Middle frontal gyrus (tissue), 1 donor: ENCODE results near the gene PAK5.
"Not testable (repeated sequence)": the region's sequence is repeated elsewhere in the genome, so short reads cannot be mapped to it uniquely, and the experiment has no call there.

Experiments used
- DNase-seq: peaks from one replicate; pipeline ENCODE4 v3.0.0-alpha.2; 2015; ENCODE audit warnings: low spot score; ENCODE audit errors: extremely low spot score

Gene PAK5

GRCh38 chr20:9686455-9686854 is 152.4 kb downstream of the PAK5 start:
- DNase-seq = no peak

- DNase-seq = no peak
Observed at GRCh38 chr20:9686001-9686400, 152.9 kb downstream of the PAK5 start.

GRCh38 chr20:9685011-9685410 is 153.9 kb downstream of the PAK5 start:
- DNase-seq = no peak

DNA sequence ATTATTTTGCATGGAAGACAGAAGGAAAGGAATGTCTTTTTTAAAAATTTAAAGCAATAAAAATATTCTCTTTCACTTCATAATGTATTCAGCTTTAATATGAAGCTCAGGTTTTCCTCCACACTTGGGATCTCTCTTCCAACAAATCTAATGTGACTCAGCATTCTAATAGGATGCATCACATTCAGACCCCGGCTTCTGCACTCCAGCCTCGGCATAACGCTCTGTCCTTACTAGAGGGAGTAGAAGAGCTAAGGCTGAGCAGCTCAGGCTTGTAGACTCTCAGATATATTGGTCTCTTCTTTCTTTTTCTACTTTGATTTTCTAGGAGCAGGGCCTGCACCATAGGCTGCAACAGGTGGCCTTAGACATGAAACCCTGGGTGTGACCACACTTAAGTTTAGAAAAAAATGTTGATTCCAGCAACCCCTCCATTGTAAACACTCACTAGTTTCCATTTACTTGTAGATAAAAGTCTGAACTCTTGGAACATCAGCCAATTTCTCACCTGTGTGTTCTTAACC is 161.7 kb downstream of the PAK5 start:
- DNase-seq = no peak

GRCh38 chr20:9672981-9673380 is 165.9 kb downstream of the PAK5 start:
- DNase-seq = no peak

DNA sequence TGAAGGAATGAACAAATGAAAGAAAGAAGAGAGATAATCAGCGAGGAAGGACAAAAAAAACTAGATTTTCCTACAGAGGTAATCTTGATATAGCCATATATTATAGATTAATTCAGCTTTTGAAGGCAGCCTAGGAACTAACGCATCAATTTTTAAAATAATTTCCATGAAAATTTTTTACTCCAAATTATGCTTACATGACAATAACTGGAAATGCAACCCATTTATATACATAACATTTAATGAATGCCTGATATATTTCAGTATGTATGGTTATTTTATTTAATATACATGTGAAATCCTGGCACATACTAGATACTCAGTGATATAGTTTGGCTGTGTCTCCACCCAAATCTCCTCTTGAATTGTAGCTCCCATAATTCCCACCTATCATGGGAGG is 166.8 kb downstream of the PAK5 start:
- DNase-seq = no peak

DNA sequence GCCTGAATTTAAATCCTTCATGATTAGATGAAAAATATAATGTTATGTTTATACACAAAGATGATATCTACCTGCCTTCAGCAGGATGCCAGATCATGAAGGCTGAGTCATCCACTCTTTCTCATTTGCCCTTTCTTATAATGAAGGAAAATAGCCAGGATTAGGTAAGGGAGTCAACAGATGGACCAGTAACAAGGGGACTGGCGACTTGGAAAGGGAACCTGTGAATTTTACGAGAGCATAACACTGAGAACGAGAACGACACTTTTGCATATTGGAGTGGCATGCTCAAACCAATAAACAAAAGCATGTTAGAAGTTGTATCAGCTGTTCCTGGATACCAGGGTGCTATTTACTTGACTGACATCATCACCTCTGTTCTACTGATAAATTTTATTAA is 170.5 kb downstream of the PAK5 start:
- no peak for DNase-seq

DNA sequence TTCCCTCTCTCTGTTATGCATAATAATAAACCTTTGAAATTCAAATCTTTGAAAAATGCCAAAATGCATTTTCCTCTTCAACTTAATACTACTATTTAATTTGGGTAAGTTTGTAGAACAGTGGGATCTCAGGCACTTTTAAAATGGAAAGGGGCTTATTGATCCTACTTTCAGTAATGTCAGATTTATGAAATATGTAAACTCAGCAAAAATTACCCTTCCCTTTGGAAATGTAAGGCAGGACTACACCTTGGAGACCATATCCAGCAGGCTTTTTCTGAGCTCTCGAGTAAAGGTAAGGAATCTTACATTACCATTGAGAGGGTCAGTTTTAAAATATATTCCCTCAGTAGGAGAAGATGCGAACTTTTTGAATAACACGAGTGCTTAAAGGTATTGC is 175.5 kb downstream of the PAK5 start:
- no peak for DNase-seq

DNA sequence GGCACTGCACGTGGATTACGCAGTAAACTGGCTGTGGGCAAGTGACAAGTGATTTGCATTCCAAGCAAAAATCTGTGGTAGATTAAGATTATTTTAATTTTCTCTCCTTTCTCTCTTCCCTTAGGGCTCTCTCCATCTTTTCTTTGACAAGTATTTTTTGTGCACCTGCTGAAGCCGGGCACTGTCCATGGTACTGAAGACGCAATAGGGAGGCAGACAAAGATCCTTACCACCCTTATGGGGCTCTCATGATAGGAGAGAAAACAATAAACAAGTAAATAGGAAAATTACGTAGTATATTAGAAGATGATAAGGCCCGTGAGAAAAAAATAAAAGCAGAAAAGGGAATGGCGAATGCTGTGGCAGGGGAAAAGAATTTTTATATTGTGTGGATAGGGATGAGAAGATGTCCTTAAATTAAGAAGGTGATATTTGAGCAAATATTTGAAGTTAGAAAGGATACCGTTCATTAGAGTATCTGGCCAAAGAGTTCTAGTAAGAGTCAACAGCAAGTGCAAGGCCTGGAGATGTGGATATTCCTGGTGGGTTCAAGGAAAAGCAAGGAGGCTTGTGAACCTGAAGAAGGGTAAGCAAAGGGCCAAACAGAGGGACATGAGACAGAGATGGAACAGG is 178.5 kb downstream of the PAK5 start:
- DNase-seq = no peak

- DNase-seq = no peak
Observed at GRCh38 chr20:9647741-9648140, 191.1 kb downstream of the PAK5 start.

DNA sequence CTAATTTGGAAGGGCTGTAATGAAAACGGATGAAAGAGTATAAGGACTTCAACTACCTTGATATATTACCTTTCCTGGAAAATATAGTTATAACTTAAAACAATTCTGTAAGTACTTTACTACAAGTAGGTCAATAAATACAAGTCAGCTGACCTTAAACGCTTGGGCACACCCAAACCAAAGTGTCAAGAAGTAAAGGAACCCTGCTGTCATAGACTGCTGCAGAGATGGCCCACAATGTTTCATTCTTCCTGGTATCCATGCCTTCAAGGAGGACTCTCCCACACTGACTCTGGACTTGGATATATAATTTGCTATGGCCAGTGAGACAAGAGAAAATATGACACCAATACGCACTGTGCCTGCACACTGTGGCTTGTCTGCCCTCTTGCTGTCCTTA is 192.5 kb downstream of the PAK5 start:
- DNase-seq = no peak

- no peak for DNase-seq
Observed at GRCh38 chr20:9642882-9643281, 196.0 kb downstream of the PAK5 start.

DNA sequence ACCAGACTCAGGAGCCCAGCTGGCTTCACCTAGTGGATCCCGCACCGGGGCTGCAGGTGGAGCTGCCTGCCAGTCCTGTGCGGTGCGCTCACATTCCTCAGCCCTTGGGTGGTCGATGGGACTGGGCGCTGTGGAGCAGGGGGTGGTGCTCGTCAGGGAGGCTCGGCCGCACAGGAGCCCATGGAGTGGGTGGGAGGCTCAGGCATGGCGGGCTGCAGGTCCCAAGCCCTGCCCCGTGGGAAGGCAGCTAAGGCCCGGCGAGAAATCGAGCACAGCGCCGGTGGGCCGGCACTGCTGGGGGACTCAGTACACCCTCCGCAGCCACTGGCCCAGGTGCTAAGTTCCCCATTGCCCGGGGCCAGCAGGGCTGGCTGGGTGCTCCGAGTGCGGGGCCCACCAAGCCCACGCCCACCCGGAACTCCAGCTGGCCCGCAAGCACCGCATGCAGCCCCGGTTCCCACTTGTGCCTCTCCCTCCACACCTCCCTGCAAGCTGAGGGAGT is 197.3 kb downstream of the PAK5 start:
- not testable (repeated sequence) for DNase-seq

- DNase-seq = no peak
Observed at GRCh38 chr20:9637889-9638288, 201.0 kb downstream of the PAK5 start.

GRCh38 chr20:9635750-9636149 is 203.1 kb downstream of the PAK5 start:
- no peak for DNase-seq

GRCh38 chr20:9634327-9634726 is 204.5 kb downstream of the PAK5 start:
- DNase-seq = no peak

GRCh38 chr20:9632991-9633390 is 205.9 kb downstream of the PAK5 start:
- no peak for DNase-seq

DNA sequence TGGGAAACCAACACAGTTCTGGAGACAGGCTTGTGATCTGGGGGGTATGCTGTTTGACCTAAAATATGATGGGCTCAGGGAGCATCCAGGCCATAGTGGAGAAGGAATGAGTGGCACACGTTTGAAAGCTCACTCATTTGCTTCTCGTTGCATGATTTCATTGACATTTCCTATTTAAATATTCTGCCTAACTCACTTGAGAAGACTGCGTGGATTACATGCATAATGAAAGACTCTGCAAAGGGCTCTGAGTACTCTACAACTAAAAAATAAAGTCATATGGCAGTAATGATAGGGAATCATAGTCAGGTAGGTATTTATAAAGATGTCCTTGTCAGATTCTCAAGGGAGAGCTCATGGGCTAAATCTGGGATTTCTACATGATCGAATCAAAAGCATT is 206.6 kb downstream of the PAK5 start:
- DNase-seq = no peak

DNA sequence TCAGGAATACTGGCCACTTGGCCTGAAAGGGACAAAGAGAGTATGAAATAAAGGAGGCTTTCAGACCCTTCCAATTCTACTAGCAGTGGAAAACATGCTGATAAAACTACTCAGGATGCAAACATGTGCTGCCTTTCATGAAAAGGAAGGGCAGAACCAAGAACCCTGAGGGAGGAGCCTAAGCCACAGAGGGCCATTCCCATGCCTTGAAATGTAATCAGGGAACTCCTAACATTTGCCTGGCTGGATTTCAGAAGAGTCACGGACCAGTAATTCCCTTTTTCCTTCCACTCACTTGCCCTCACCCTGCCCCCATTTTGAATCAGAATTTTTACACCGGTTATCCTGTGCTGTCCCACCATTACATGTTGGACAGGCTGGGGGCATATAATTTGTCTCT is 208.3 kb downstream of the PAK5 start:
- DNase-seq = no peak

- no peak for DNase-seq
Observed at GRCh38 chr20:9629831-9630230, 209.0 kb downstream of the PAK5 start.

DNA sequence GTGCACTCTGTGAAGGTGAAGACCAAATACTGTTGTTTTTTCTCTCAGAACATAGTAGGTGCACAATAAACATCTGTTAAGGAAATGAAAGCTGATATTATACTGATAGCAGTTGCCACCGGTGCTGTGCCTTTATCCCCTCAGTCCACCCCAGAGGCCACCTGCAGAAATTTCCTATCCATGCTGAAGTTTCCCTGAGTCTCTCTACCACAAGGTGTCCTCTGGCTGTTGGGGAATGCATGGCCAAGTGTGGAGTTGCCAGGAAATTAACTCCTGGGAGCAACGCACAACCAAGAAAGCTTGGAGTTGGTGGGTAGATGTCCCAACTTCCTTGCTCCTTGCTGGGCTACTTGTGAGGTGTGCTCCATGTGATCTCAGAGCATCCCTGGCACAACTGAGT is 210.3 kb downstream of the PAK5 start:
- no peak for DNase-seq

- DNase-seq = no peak
Observed at GRCh38 chr20:9628141-9628540, 210.7 kb downstream of the PAK5 start.

- no peak for DNase-seq
Observed at GRCh38 chr20:9627219-9627618, 211.7 kb downstream of the PAK5 start.

DNA sequence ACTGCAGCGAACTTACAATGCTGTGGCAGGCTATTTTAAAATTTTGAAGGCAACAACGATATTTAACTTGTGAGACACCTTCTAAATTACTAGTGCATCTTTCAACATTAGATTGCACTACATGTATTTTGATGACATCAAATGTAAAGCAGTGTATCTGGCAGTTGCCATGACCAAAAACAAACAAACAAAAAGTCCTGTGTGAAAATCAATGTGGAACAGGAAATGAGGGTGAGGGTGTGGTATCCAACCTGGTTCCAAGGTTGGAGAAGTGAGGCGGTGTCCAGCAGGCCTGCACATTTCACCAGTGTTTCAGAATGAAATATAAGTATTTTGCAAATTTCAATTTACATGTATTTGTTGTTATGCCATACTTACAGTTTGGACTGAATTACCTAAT is 212.5 kb downstream of the PAK5 start:
- no peak for DNase-seq
